HUES64 (cell line): ENCODE data around the gene MVK. TPM values are rescaled to one million over a fixed set of nuclear protein-coding genes. Genes with fewer than 3 reads are reported as not detected.

Source experiments
- H3K27ac ChIP-seq: 2 replicates; pipeline ENCODE4 v1.7.0; 2013; ENCODE audit warnings: low read depth, low read length, inconsistent platforms
- H3K27me3 ChIP-seq: 2 replicates; pipeline ENCODE4 v1.6.1; 2013; ENCODE audit warnings: mild to moderate bottlenecking, low read length; ENCODE audit not compliant: insufficient read depth
- H3K36me3 ChIP-seq: 2 replicates; pipeline ENCODE4 v1.6.1; 2013; ENCODE audit warnings: mild to moderate bottlenecking, low read length; ENCODE audit not compliant: insufficient read depth
- H3K4me1 ChIP-seq: 2 replicates; pipeline ENCODE4 v1.6.1; 2013; ENCODE audit warnings: mild to moderate bottlenecking, low read length, moderate library complexity; ENCODE audit not compliant: insufficient read depth
- H3K4me3 ChIP-seq: 2 replicates; pipeline ENCODE4 v1.5.1; 2013; ENCODE audit warnings: mild to moderate bottlenecking, low read length, moderate library complexity
- H3K9ac ChIP-seq: 2 replicates; pipeline ENCODE4 v1.6.1; 2013; ENCODE audit warnings: mild to moderate bottlenecking, low read depth, low read length
- H3K9me3 ChIP-seq: 2 replicates; pipeline ENCODE4 v1.6.1; 2013; ENCODE audit warnings: low read depth, low read length; ENCODE audit not compliant: insufficient read depth
- WGBS: fragments of 150-250, 120-280 bp; methylation state at CpG from one replicate; pipeline ENCODE4 v1.1.7; 2013; ENCODE audit warnings: missing lambda C conversion rate; 5-methylcytosine and 5-hydroxymethylcytosine counted together
- polyA plus RNA-seq, 2 experiments: library from polyadenylated mRNA; stranded (reverse); fragments of 50-300 nt; gene quantifications; one replicate each; pipeline ENCODE4 v1.2.3, GENCODE V29; 2013

MVK gene
- 20.9 TPM for polyA plus RNA-seq (2013, experiment 1 of 2)
- polyA plus RNA-seq (2013, experiment 2 of 2): 23.3 TPM

GRCh38 chr12:109573029-109573913 is at the start of gene MVK, which contains the start of gene MMAB:
Gene MVK (plus strand): TSS chr12:109573794. CDS start chr12:109574823, 1,029 bp downstream.
Gene MMAB (minus strand): TSS chr12:109573504. CDS start chr12:109573480, 24 bp downstream.
- H3K4me1 ChIP-seq: peaks cover 8% of the 10 kb centered on the region
- peak within 1 kb of the TSS; percentile 69 for H3K9ac ChIP-seq
- H3K27me3 ChIP-seq: no peaks in the 10 kb centered on the region
- peak within 1 kb of the TSS; percentile 86; the same call in 1 of the 2 replicates for H3K27ac ChIP-seq
- peak within 1 kb of the TSS; percentile 81 for H3K4me3 ChIP-seq
- peaks cover 48% of the 10 kb centered on the region for H3K36me3 ChIP-seq
- 3% methylated on average over 74 of the region's 74 CpGs for WGBS
- no peaks in the 10 kb centered on the region for H3K9me3 ChIP-seq

GRCh38 chr12:109524466-109525278 is 48.9 kb upstream of the MVK start:
- peaks cover 24% of the 10 kb centered on the region for H3K36me3 ChIP-seq
- H3K9ac ChIP-seq: peak overlapping the region; percentile 48; the same call in 1 of the 2 replicates
- H3K9me3 ChIP-seq: no peaks in the 10 kb centered on the region
- peak overlapping the region; percentile 28; the same call in 1 of the 2 replicates for H3K27ac ChIP-seq
- 75% methylated on average over 26 of the region's 26 CpGs for WGBS
- peaks cover 23% of the 10 kb centered on the region; the same call in 1 of the 2 replicates for H3K4me1 ChIP-seq
- H3K27me3 ChIP-seq: no peaks in the 10 kb centered on the region
- H3K4me3 ChIP-seq: no peak overlapping the region

DNA sequence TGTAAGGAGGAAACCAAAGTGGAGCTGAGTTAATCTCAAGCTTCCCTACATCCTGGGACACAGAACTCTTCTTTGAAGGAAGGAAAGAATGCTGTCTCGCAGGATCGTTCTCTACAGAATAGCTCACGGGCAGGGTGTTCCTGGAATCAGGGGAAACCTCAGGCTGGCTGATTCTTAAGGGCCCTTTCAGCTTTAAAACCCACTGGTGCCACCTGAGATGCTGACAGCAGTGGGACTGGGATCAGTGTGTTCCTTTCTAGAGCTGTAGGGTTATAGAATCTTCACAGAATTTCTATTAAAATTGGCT is 48.4 kb upstream of the MVK start:
- Histone ChIP-seq H3K27ac (peak overlapping the region; percentile 28; the same call in 1 of the 2 replicates), H3K4me1 (peaks cover 27% of the 10 kb centered on the region; the same call in 1 of the 2 replicates), H3K9ac (no peak overlapping the region), H3K9me3 (no peaks in the 10 kb centered on the region), H3K27me3 (no peaks in the 10 kb centered on the region), H3K4me3 (no peak overlapping the region), H3K36me3 (peaks cover 22% of the 10 kb centered on the region)
- WGBS: 85% methylated on average over 3 of the region's 3 CpGs

DNA sequence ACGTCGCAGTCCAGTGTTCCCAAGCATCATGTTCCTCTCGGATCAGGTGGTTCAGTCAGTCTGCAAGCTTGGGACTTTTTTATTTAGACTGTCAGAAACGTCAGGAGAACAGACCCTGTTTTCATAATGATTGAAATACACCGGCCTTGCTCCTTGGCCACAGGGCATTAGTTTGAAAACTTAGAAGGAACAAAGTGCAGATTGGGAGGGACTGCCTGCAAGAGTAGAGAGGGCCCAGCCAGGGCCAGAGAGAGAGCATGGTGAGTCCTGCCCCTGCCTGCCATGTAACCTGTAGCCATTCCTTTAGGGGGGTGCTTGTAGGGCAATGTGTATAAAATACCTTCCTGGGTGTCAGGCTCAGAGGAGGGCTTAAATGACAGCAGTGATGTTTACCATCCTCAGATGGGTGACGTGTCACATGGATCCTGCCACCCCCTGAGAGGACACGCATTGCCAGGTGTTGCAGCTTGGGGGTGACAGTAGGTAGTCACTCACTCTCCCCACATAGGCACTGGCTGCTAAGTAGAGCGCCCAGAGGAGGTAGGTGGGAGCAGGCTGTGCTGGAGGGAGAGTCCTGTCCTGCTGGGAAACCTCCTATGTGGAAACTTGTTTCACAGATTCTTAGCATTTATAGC is 46.0 kb upstream of the MVK start:
- Histone ChIP-seq H3K9ac (no peak overlapping the region), H3K9me3 (no peaks in the 10 kb centered on the region), H3K27ac (no peak overlapping the region), H3K4me1 (peaks cover 30% of the 10 kb centered on the region; the same call in 1 of the 2 replicates), H3K27me3 (no peaks in the 10 kb centered on the region), H3K36me3 (peaks cover 19% of the 10 kb centered on the region), H3K4me3 (no peak overlapping the region)
- 91% methylated on average over 8 of the region's 8 CpGs for WGBS

GRCh38 chr12:109529691-109530640 is 43.6 kb upstream of the MVK start:
- 84% methylated on average over 18 of the region's 19 CpGs for WGBS
- peak overlapping the region; percentile 12; the same call in 1 of the 2 replicates for H3K9ac ChIP-seq

GRCh38 chr12:109531411-109531810 is 42.2 kb upstream of the MVK start:
- no peaks in the 10 kb centered on the region for H3K9me3 ChIP-seq
- peaks cover 13% of the 10 kb centered on the region; the same call in 1 of the 2 replicates for H3K4me1 ChIP-seq
- WGBS: 93% methylated on average over 2 of the region's 2 CpGs
- H3K27ac ChIP-seq: no peak overlapping the region
- H3K27me3 ChIP-seq: no peaks in the 10 kb centered on the region
- H3K9ac ChIP-seq: no peak overlapping the region
- no peak overlapping the region for H3K4me3 ChIP-seq
- H3K36me3 ChIP-seq: peaks cover 16% of the 10 kb centered on the region

More at GRCh38 chr12:109529691-109530640, 43.6 kb upstream of the MVK start:
- H3K4me1 ChIP-seq: peaks cover 21% of the 10 kb centered on the region; the same call in 1 of the 2 replicates
- H3K27ac ChIP-seq: peak overlapping the region; percentile 40; the same call in 1 of the 2 replicates
- H3K4me3 ChIP-seq: no peak overlapping the region
- H3K27me3 ChIP-seq: no peaks in the 10 kb centered on the region
- no peaks in the 10 kb centered on the region for H3K9me3 ChIP-seq
- H3K36me3 ChIP-seq: peaks cover 16% of the 10 kb centered on the region

DNA sequence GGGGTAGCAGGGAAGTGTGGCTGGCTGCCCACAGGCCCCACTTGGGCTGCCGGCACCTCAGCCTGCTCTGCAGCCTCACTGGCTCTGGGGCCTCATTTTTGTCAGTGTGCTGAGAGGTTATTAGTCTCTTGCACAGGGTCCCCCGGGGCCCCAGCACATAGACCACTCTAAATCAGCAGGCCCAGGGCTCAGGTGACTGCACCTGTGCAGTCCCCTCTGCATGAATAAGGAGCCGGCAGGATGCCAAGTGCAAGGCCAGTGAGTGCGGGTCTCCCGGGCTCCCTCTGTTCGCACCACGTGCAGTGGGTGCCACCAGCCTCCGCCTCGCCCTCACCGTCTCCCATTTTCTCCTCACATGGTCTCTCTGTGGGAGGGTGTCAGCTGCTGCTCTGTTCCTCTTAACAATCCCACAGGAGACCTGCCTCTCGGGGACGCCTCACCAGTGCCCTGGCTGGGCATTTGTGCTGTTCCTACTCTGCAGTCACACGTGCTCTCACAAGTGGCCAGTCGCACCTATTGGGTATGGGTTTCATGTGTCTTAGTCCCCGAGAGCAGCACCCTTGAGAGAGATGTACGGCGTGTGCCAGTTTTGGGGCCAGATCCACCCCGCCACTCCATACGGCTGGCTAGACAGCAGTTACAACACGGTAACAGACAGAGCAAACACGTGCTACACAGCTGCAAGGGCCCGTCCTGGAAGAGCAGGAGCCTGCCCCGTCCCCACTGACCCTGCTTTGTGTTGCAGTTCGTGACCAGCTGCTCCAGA is 40.7 kb upstream of the MVK start:
- peaks cover 13% of the 10 kb centered on the region; the same call in 1 of the 2 replicates for H3K4me1 ChIP-seq
- peaks cover 16% of the 10 kb centered on the region for H3K36me3 ChIP-seq
- H3K27me3 ChIP-seq: no peaks in the 10 kb centered on the region
- no peak overlapping the region for H3K4me3 ChIP-seq
- no peak overlapping the region for H3K27ac ChIP-seq
- WGBS: 94% methylated on average over 24 of the region's 24 CpGs
- no peaks in the 10 kb centered on the region for H3K9me3 ChIP-seq
- peak overlapping the region; percentile 9; the same call in 1 of the 2 replicates for H3K9ac ChIP-seq

DNA sequence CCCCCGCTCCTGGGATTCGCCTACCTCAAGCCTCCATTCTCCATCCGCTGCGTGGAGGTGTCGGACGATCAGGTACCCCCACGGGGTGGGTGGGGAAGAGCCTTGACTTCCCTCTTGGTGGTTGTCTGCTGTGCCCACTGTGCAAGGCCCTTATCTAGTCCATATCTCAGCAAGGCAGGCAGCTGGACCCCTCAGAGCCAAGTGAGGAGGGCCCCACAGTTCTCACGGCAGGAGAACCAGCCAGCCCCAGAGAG is 40.2 kb upstream of the MVK start:
- Histone ChIP-seq H3K9ac (no peak overlapping the region), H3K36me3 (peaks cover 16% of the 10 kb centered on the region), H3K27me3 (no peaks in the 10 kb centered on the region), H3K4me1 (peaks cover 13% of the 10 kb centered on the region; the same call in 1 of the 2 replicates), H3K9me3 (no peaks in the 10 kb centered on the region), H3K27ac (no peak overlapping the region), H3K4me3 (no peak overlapping the region)
- WGBS: 95% methylated on average over 8 of the region's 8 CpGs

DNA sequence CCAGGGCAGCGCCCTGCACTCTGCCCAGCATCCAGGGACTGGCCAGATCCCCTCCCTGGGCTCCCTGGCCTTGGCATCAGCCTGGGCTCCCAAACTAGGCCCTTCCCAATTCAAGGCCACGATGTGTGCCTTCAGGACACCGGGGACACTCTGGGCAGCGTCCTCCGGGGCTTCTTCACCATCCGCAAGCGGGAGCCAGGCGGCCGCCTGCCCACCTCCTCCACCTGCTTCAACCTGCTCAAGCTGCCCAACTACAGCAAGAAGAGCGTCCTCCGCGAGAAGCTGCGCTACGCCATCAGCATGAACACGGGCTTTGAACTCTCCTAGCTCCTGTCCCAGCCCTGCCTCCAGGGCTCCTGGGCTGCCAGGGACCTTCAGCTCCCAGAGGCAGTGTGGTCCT is 39.1 kb upstream of the MVK start:
- H3K4me1 ChIP-seq: peaks cover 10% of the 10 kb centered on the region; the same call in 1 of the 2 replicates
- 96% methylated on average over 15 of the region's 15 CpGs for WGBS
- H3K9ac ChIP-seq: no peak overlapping the region
- no peak overlapping the region for H3K27ac ChIP-seq
- H3K4me3 ChIP-seq: no peak overlapping the region
- H3K9me3 ChIP-seq: no peaks in the 10 kb centered on the region
- no peaks in the 10 kb centered on the region for H3K27me3 ChIP-seq
- peaks cover 16% of the 10 kb centered on the region for H3K36me3 ChIP-seq
